C1 segment of cervical spinal cord (tissue), 14 donors: ENCODE results near the gene KRTAP5-8.
"Not testable (repeated sequence)": the region's sequence is repeated elsewhere in the genome, so short reads cannot be mapped to it uniquely, and the experiment has no call there.

Experiments used
- DNase-seq, 14 donors: peaks; one replicate each; lab custom pipeline; 2025; lab: John Stamatoyannopoulos, UW

KRTAP5-8 gene, protein sequence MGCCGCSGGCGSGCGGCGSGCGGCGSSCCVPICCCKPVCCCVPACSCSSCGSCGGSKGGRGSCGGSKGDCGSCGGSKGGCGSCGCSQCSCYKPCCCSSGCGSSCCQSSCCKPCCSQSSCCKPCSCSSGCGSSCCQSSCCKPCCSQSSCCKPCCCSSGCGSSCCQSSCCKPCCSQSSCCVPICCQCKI

DNA sequence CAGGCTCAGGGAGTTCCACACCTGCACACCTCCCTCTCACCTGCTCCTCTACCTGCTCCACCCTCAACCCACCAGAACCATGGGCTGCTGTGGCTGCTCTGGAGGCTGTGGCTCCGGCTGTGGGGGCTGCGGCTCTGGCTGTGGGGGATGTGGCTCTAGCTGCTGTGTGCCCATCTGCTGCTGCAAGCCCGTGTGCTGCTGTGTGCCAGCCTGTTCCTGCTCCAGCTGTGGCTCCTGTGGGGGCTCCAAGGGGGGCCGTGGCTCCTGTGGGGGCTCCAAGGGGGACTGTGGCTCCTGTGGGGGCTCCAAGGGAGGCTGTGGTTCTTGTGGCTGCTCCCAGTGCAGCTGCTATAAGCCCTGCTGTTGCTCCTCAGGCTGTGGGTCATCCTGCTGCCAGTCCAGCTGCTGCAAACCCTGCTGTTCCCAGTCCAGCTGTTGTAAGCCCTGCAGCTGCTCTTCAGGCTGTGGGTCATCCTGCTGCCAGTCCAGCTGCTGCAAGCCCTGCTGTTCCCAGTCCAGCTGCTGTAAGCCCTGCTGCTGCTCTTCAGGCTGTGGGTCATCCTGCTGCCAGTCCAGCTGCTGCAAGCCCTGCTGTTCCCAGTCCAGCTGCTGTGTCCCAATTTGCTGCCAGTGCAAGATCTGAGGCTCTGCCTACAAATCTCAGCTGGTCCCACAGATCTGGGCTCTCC lies at the start of gene KRTAP5-8:
Gene KRTAP5-8, plus strand, starts transcription at position 49 of the 689 bp plus-strand sequence. Its CDS starts 31 bp downstream, at position 80.
- not testable (repeated sequence) for DNase-seq

DNA sequence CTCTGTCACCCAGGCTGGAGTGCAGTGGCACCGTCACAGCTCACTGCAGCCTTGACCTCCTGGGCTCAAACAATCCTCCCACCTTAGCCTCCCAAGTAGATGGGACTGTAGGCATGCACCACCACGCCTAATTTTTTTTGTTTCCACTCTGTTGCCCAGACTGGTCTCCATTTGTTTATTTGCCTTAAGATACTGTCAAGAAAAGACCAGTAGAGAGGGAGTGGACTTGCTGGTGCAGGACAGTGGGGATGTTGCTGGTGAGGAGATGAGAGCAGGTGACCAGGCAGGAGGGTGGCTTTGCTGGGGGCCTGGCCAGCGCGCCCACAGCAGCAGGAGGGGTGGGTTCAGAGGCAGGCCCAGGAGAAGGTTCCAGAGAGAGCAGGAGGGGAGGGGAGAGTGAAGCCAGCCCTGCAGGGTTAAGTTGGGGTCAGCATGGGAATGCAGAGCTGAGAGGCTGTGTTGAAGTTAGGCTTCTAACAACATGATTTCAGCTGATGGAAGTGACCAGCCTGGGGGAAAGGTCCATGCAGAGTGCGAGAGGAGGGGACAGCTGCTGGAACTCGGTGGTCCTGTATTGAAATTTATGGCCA lies 49.0 kb upstream of the KRTAP5-8 start:
- DNase-seq, result no peak

DNA sequence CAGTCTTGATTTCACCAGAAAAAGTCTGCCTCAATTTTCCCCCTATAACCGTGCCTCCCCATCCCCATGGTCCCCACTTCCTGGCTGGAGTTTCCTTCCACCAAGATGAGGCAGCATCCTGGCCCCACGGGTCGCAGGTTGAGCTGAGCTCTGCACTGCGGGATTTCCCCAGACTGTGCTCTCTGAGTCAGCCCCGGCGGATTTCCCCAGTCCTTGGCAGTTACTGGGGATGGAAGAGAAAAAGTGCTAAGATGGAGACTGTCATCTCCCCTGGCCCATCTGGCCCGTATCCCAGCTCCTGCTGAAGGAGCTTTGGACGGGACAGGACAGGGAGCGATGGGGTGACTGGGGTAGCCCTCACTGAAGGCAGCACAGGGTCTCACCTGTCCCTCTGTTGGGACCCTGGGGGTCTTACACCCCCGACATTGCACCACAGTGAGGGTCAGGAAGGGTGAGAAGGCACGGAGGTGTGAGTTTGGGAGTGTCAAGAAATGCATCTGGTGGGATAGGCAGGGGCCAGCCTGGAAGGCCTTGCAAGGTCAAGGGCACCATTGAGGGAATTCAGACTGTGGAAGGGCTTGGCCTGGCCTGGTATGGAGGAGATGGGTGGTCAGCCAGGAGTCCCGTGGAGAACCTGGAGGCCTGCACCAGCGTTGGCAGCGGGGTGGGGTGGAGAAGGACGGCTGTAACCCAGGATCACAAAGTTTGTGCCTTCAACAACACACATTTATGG lies 48.3 kb upstream of the KRTAP5-8 start:
- DNase-seq, result no peak

DNA sequence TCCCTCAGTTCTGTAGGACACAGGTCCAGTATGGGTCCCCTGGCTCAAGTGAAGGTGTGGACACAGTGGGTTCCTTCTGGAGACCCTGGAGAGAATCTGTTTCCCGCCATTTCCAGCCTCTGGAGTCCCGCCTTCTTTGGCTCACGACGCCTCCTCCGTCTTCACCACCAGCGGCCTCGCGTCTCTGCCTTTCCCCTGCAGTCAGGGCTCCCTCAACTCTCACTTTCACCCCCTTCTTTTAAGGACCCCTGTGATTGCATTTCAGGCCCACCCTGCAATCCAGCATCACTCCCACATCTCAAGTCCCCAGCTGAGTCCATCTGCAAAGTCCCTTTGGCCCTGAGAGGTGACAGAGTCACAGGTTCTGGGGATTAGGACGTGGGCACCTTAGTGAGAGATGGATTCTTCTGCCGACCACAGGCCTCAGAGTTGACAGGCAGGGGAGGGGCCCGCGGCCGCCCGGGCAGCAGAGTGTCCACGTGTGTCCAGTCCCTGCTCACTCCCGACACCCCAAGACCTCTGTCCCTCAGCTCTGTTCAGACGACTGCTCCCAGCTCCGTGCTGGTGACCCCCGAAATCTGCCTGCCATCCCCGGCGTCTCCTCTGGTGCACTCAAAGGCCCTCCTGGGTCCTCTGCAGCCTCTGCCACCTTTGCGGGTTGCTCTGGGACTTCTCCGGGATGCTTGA lies 47.6 kb upstream of the KRTAP5-8 start:
- DNase-seq, result no peak

DNA sequence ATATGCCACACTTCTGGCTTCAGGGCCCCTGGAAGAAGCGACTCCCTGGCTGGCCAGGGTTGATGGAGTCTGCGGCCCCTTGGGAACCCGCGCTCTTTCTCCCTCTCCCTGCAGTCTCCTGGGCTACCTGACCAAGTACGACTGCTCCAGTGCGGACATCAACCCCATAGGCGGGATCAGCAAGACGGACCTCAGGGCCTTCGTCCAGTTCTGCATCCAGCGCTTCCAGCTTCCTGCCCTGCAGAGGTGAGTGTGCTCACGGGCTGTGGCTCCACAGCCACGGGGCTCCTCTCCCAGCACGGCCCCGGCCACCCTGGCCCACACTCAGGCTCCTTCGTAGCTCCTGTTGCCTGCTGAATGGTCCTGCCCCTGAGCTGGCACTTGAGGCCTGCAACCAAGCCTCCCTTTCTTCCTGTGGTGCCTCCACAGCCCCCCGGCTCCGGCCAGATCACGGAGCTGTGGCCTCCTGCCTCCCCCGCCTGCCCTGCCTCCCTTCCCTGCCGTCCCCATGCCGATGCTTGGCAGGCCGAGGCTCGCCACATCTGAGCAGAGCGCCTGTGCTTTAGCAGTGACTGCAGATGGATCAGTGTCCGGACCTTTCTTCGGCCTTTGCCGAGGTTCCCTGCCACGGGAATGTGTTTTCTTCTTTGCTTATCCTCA lies 47.0 kb upstream of the KRTAP5-8 start:
- DNase-seq, result no peak

DNA sequence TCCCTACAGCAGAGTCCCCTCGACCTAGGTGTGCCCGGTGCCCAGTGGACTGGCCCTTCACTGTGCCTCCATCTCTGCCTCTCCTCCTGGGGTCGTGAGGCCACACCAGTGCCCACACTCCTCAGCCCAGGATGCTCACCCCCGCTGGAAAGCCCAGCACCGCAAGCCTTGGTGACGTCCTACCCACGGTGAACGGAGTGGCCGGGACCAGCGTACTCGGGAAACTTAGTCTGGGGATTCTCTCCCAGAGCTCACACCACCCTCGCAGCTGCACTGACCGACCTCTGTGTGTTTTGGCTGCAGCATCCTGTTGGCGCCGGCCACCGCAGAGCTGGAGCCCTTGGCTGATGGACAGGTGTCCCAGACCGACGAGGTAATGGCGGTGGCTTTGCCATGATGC lies 46.3 kb upstream of the KRTAP5-8 start:
- no peak for DNase-seq

DNA sequence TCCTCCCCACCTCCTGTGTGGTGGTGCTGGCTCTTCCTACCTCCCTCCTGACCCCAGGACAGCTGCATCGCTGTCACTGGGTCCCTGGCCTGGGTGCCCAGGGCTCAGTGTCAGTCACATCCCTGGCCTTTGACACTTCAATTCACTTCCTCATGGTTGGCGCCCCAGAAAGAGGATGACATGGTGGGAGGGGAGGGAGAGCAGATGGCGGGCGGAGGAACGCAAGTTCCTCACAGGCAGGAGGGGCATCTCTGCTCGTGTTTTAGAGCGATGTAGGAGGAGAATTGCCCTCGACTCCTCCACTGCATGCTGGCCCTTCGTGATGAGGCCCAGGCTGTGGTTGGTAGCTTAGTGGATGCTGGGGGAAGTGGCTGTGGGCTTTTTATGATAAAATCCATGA lies 45.9 kb upstream of the KRTAP5-8 start:
- DNase-seq, result no peak

DNA sequence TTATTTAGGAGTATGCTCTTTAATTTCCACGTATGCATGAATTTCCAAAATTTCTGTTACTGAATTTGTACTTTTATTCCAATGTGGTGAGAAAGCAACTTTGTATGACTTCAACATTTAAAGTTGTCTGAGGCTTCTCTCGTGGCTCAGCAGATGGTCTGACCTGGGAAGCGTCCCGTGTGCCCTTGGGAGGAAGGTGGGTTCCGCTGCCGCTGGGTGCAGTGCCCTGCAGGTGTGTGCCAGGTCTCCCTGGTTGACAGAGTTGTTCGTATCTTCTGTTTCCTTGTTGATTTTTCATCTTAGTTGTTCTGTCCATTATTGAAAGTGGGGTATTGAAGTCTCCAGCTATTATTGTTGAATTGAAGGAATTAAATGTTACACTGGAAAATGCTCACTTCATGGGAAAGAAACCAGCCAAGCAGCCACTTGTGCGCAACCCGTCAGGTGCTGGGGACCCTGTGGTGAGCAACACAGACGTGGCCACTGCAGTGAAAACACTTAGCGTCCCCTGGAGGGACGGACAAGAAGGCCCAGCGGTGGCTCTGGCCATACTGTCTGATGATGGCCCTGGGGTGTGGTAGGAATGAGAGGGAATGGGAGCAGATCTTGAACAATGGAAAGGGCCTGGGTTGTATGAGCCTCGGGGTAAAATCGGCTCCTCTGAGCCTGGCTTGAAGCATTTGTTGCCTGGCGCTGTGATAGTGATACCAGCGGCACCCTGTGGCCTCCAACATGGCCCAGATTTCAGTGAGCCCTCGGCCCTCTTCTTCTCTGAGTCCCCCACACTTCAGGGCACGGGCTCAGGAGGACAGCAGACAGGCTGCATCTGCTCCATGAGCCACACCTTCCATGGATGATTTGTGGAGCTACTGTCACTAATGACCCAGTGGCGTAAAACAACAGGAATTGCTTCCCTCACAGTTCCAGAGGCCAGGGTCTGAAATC lies 42.3 kb upstream of the KRTAP5-8 start:
- no peak for DNase-seq

DNA sequence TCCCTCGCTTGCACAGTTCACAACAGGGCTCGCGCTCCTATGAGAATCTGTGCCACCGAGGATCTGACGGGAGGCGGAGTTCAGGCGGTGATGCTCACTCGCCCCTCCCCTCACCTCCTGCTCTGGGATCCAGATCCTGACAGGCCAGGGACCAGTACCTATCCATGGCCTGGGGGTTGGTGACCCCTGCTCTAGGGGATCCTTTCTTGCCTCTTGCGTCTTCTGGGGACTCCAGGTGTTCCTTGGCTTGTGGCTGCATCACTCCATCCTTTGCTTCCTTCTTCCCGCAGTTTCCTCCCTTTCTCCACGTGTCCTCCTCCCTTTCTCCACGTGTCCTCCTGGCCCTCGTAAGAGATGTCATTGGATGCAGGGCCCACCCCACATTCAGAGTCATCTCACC lies 41.4 kb upstream of the KRTAP5-8 start:
- DNase-seq, result no peak

DNA sequence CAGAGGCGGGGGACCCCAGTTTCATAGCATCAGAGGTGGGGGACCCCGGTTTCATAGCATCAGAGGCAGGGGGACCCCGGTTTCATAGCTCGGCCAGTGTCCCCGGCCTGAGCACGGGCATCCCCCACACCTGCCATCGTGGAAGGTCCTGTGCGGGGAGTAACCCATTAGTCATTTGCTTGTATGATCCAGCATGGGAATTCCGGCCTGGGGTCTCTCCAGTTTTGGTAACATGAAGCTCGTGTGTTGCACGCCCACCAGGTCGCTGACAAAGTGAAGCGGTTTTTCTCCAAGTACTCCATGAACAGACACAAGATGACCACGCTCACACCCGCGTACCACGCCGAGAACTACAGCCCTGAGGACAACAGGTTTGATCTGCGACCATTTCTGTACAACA lies 39.7 kb upstream of the KRTAP5-8 start:
- DNase-seq, result no peak

DNA sequence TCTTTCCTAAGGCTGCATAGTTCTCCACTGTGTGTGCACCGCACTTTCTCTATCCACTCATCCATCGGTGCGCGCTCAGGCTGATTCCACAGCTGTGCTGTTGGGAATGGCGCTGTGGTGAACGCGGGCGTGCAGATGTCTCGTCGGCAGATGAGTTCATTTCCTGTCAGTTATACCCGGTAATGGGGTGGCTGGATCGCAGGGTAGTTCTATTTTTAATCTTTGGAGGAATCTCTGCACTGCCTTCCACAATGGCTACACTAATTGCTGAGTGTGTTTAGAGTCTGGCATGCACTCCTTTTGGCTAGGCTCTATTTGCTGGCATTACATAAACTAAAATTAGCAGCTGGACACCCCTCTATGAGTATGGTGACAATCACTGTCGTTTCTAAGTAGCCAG lies 38.7 kb upstream of the KRTAP5-8 start:
- DNase-seq, result no peak

DNA sequence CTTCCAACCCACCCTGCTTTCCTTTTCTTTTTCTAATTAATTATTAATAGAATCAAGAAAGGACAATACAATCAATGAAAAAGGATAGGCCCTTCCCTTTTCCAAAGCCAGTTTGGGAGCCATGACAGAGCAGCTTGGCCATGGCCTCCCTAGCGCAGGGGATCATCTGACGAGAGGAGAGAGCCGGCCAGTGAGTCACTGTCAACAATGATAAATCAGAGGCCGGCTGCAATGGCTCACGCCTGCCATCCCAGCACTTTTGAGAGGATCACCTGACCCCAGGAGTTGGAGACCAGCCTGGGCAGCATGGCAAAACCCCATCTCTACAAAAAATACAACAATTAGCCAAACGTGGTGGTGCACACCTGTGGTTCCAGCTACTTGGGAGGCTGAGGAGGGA lies 38.3 kb upstream of the KRTAP5-8 start:
- DNase-seq, result peak in 1 of 14 donors; percentile 10

DNA sequence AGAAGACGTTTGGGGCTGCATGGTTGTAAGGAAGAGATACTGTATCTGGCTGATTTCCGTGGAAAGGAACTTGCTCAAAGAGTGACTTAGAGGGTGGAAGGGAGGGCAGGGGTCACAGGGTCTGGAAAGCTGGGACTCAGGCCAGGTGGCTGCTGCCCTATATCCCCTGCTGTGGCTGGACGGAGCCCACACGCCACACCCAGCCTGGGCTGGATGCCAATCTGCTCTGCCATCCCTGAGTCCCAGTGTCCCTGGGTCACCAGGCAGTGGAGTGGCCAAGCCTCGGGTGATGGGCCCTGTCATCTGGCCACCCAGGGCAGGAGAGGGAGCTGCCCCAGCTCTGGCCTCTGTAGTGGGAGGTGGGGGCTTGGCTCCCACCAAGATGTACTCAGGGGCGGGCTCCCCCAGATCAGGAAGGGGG lies 37.2 kb upstream of the KRTAP5-8 start:
- DNase-seq, result peak in 5 of 14 donors; percentile 4 to 26 (median 10)

DNA sequence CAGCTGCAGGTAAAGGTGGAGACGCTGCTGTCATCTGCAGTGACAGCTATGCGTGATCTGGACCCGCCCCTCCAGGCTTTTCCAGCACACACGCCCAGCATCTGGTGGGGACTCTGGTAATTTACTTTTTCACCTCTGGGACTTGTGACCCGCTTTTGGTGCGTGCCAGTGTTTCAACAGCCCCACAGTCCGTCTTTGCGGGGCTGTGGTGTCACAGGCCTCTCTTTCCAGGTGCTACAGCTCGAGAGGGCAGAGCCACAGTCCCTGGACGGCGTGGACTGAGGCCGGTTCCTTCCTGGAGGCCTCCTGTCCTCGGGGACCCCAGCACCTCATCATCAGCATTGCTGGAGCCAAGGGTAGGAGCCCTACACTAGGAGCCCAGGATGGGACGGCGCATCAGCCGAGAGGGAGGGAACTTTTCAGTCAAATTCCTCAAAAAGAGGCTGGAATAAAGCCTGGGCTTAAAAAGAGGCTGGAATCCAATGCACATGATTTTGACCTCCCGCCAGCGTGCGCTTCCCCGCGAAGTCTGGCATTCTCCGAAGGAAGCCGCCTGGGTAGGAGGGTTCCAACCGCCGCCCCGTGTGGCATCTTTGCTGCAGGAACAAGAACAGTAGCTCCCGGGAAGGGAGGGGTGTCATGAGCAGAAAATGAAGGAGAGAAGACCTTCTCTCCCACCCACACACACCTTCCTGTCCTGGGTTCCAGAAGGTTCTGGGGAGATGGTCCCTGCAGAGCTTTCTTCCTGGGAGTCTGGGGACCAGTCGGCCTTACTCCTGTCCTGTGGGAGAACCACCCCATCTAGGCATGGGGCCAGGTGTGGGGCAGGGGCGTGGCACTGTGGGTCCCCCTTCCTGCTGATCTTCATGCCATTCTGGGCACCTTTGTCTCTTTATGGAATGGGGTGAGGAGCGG lies 36.5 kb upstream of the KRTAP5-8 start:
- DNase-seq, result no peak

DNA sequence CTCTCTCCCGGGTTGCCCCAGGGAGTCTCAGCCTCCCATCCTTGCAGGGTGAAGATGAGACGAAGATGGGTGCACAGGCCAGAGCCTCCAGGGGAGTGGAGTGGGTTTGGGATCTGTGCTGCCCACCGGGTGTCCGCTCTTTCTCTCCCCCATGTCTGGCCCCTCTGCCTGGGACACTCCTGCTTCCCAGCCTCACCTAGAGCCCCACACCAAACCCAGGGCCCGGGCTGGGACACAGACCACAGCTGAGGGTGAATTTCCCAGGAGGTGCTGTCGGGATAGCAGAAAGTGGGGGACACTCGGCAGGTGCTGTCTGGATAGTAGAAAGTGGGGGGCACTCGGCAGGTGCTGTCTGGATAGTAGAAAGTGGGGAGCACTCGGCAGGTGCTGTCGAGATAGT lies 35.8 kb upstream of the KRTAP5-8 start:
- no peak for DNase-seq

DNA sequence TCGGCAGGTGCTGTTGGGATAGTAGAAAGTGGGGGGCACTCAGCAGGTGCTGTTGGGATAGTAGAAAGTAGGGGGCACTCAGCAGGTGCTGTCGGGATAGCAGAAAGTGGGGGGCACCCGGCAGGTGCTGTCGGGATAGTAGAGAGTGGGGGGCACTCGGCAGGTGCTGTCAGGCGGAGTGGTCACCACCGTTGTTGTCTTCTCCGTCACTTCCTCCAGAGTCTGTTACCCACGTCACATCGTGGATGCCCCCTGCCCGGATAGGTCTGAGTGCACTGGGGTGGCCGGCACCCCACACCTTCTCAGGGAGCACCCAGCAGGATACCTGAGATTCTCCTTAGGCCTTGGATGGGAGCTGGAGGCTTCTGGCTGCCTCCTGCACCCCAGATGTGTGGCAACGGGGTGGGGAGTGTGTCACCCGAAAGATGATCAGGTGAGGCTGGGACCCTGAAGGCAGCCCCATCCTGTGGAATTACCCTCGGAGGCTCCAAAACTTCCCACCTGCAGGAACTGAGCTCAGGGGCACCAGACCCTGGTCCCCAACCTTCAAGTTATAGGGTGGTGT lies 34.9 kb upstream of the KRTAP5-8 start:
- DNase-seq, result no peak

DNA sequence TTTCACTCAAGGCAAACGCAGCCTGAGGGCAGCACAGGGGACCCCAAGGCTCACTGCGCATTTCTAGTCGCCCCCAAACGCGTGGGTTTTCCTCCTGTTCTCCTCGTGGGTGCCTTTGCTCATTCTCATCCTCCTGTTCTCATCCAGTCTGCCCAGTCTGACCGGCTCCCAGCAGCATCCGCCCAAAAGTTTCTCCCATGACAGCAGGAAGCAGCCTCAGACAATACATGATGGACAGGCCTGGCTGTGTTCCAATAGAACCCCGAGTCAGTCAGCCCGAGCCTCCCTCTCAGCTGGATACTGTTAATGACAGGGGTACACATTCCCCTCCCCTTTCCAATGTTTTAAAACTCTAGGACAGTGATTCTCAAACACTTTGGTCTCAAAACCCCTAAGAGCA lies 33.3 kb upstream of the KRTAP5-8 start:
- DNase-seq, result no peak

DNA sequence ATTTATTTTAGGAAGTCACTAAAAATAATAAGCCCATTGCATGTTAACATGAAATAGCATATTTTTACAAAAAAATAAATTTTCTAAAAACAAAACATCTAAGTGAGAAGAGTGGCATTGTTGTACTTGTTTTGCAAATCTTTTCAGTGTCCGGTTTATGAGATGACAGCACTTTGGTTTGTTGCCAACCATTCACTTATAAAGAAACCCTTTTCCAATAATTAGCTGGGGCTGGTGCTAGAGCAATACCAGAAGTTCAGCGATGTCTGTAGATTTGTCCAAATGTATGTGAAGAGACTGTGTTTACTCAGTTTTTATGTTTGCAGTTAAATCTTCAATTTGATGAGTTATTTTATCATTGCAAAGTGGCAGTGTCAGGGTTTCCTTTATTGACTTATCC lies 32.8 kb upstream of the KRTAP5-8 start:
- no peak for DNase-seq

DNA sequence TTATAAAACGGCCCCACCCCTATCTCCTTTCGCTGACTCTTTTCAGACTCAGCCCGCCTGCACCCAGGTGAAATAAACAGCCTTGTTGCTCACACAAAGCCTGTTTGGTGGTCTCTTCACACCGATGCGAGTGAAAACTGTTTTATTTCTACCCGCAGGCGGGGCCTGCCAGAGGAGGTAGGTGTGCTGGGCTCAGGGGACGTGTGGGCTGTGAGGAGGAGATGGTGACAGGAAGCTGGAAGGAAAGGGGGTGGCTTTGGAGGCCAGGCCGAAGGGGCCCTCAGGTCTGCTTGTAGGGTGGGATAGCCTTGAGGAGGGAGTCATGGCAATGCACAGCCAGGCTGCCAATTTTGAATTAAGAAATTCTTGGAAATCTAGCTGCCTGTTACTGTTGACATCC lies 32.0 kb upstream of the KRTAP5-8 start:
- DNase-seq, result no peak
